ENCODE measurements around the gene GFOD1.

The GFOD1 gene, protein sequence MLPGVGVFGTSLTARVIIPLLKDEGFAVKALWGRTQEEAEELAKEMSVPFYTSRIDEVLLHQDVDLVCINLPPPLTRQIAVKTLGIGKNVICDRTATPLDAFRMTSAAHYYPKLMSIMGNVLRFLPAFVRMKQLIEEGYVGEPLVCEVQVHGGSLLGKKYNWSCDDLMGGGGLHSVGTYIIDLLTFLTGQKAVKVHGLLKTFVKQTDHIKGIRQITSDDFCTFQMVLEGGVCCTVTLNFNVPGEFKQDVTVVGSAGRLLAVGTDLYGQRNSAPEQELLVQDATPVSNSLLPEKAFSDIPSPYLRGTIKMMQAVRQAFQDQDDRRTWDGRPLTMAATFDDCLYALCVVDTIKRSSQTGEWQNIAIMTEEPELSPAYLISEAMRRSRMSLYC

GRCh38 chr6:13487122-13488014 lies at the start of gene GFOD1:
GFOD1 (minus strand) TSS chr6:13487600; CDS start chr6:13486890, 710 bp downstream.
- DNase-seq = peak; percentile 64

GRCh38 chr6:13536796-13537526 lies 49.6 kb upstream of the GFOD1 start:
- no peak for DNase-seq

DNA sequence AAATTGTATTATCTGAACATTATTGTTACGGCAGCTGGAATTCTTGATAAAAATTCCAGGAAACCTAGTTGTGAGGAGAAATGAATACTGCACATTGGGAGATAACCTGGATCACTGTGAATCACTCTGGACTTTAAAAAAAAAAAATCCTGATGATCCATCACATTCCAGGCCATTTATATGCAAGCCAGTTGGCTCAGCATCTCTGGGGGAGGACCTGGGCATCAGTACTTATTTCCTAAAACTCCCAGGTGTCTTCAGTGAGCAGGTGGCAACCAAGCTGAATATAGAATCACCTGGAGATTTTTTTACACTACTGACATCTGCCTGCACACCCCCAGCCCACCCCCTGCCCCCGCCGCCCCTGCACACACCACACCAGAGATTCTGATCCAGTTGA lies 47.9 kb upstream of the GFOD1 start:
- no peak for DNase-seq

DNA sequence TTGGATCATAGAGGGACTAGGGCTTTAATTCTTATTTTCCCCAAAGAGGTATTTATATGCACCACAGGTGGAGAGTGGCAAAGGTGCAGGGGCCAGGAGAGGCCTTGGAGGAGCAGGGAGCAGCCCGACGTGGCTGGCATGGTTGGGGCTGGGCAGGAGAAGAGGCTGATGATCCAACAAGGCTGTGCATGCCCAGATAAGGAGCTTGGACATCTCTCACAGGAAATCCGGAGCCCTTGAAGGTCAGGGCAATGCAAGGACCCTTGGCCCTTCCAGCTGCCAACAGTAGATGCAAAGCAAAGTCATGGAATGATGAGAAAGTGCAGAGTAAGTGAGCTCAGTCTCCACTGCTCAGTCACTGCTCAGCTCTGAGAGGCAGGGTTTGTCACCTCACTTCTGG lies 47.1 kb upstream of the GFOD1 start:
- DNase-seq = no peak

DNA sequence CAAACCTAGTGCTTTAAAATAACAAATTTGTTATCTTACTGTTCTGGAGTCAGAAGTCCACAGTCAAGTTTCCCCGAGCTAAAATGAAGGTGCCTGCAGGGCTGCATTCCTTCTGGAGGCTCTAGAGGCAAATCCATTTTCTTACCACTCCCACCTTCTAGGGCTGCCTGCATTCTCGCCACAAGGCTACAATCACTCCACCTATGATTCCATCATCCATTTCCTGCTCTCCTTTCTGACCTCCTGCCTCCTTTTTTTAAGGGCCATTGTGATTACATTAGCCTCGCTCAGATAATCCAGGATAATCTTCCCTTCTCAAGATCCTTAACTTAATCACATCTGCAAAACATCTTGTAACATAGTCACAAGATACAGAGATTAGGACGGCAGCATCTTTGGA lies 44.6 kb upstream of the GFOD1 start:
- no peak for DNase-seq

DNA sequence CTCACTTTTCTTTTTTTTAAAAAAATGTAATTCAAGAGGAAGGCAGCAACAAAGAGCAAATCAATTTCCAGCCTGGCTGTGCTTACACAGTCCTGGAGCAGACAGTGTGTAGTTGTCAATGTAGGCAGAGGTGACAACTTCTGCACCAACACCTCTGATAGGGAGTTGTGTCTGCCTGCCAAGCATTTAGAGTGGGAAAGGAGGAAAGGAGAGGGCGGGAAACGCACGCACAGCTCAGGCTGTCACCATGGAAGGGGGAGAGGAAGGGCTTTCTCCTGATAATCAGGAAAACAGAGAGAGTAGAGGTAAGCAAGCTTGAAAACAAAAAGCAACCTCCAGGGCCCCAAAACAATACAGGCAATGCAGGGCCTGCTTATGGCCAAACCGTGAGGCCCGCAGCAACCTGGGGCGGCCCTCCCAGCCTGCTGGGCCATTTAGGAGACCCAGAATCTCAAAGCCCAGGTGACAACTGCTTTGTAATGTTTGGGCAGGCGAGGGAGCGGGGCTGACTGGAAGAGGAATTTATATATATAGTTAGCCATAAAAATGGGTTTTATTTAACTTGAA lies 41.5 kb upstream of the GFOD1 start:
- no peak for DNase-seq

- DNase-seq = no peak
Observed at GRCh38 chr6:13528232-13528631, 40.8 kb upstream of the GFOD1 start.

DNA sequence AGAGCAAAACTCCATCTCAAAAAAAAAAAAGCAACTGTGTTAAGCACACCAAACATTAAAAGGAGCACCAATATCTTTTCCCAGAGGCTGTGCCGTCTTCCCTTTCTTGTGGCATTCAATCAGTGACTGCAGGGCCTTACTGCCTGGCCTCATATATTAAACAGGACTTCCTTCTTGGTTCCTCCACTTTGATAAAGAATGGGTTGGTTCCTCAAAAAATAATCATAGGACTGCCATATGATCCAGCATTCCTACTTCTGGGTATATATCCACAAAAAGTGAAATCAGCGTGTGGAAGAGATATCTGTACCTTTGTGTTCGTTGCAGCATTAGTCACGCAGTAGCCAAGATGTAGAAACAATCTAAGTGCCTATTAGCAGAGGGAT lies 40.3 kb upstream of the GFOD1 start:
- DNase-seq = no peak

GRCh38 chr6:13526727-13527670 lies 39.6 kb upstream of the GFOD1 start:
- DNase-seq = no peak

- DNase-seq = no peak
Observed at GRCh38 chr6:13526357-13526726, 38.9 kb upstream of the GFOD1 start.

- DNase-seq = no peak
Observed at GRCh38 chr6:13524801-13525508, 37.6 kb upstream of the GFOD1 start.

DNA sequence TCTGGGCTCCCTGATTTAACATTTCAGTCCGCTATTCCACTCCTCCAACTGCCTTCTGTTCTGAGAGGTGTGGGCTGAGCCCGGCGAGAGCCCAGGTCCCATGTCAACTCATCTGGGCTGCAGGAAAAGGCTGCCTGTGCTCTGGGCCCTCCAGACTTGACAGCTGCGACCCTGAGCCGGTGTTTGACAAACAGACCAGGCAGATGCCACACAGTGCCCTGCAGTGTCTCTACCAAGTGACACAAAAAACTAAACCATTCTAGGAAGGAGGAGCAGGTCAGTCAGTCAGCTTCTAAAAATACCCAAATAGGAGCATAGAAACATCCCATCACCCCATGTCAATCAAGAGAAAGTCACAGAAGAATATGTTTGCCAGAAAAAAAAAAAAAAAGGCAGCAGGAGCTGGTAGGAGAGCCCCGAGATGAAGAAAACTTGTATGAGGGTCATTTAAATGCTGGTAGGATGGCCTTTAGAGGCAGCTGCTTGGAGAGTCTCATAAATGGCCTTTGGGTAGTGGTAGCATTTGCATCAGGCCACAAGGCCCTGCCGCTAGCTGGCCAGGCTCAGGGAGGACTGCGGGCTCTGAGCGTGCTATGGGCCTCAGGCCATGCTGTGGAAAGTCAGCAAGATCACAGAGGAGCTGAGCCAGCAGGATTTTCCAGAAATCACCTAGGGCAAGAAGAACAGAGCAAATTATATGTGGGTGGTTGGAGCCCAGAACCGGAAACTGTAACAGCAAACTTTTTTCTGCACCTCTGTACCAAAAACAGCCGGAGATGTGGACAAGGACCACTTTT lies 36.6 kb upstream of the GFOD1 start:
- DNase-seq = no peak

- DNase-seq = no peak
Observed at GRCh38 chr6:13522656-13523055, 35.3 kb upstream of the GFOD1 start.

DNA sequence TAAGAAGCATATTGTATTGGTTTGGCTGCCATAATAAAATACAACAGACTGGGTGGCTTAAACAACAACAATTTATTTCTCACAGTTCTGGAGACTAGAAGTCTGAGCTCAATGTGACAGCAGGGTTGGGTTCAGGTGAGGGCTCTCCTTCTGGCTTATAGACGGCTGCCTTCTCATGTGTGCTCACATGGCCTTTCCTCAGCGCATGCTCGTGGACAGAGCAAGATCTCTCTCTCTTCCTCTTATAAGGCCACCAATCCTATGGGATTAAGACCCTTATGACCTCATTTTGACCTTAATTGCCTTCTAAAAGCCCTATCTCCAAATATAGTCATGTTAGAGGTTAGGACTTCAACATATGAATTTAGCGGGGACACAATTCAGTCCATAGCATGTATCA lies 32.4 kb upstream of the GFOD1 start:
- no peak for DNase-seq

GRCh38 chr6:13517116-13517515 lies 29.7 kb upstream of the GFOD1 start:
- DNase-seq = no peak

DNA sequence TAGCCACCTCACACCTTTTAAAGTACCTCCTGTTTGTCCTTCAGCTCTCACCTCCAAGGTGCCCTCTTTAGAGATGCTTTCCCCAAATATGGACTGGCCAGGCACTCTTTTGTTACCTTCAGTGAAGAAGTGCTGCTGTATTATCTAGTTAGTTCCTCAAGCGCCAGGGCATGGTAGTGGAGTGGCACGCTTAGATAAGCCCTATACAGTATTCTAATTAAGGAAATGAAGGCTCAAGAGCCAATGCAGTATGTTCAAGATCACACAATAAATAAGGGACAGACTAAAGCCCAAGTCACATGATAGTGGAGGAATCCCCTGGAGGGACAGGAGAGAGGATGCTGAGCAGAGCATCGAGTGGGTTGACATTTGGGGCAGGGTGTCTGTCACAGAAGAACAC lies 28.5 kb upstream of the GFOD1 start:
- no peak for DNase-seq

- DNase-seq = no peak
Observed at GRCh38 chr6:13513626-13514502, 26.5 kb upstream of the GFOD1 start.

DNA sequence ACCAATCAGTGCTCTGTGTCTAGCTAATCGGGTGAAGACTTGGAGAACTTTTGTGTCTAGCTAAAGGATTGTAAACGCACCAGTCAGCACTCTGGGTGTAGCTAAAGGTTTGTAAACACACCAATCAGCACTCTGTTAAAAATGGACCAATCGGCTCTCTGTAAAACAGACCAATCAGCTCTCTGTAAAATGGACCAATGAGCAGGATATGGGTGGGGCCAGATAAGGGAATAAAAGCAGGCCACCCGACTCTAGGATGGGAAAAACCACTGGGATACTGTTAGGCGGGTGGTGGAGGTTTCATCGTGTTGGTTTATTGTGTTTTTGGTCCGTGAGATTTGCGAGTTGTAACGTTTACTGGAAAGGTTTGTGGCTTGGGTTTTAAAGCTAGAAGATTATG lies 25.5 kb upstream of the GFOD1 start:
- no peak for DNase-seq
